Bronchus fibroblast of lung (primary cell): ENCODE measurements around the gene NEK6. TPM values are rescaled to one million over a fixed set of nuclear protein-coding genes. Genes with fewer than 3 reads are reported as not detected.

Source experiments
- total RNA-seq: library from RNA; depleted of rRNA; stranded (reverse); fragments of >200 nt; gene quantifications from 2 replicates; pipeline ENCODE4 v1.2.3, GENCODE V29; 2015

Gene NEK6
- total RNA-seq = 40.9 and 44.0 TPM in 2 replicates

GRCh38 chr9:124257844-124258606 is at the start of gene NEK6:
TSS of gene NEK6 (plus strand) at chr9:124257949. CDS start at chr9:124301965, 44,016 bp downstream.

Other genes with a start within 250 kb of the NEK6 start
- gene LHX2, start 246.2 kb upstream of the NEK6 start, total RNA-seq = 0.15 TPM in 1 of 2 replicates, not detected in the other
- gene PSMB7, start 157.5 kb downstream of the NEK6 start, total RNA-seq = 379 and 394 TPM in 2 replicates
- not detected in 2 replicates for gene ADGRD2, start 192.5 kb downstream of the NEK6 start, total RNA-seq
- not detected in 2 replicates for gene NR5A1, start 249.4 kb downstream of the NEK6 start, total RNA-seq